Keratinocyte (primary cell): Measurements from ENCODE around the gene EIF5B.

ENCODE experiments used
- CTCF ChIP-seq, 3 experiments: IDR thresholded peaks in 1 of 3; conservative IDR thresholded peaks in 1 of 3; optimal IDR thresholded peaks in 1 of 3; 2 replicates in 2 of 3; 3 replicates in 1 of 3; pipeline versions ENCODE3 to v1.5.1; 2011; ENCODE audit warnings: low read length in 3 of 3, mild to moderate bottlenecking in 3 of 3, moderate library complexity in 2 of 3, control low read depth in 1 of 3, inconsistent platforms in 1 of 3; ENCODE audit not compliant: insufficient read depth in 2 of 3; ENCODE audit errors: extremely low read depth in 1 of 3
- EZH2 ChIP-seq: IDR thresholded peaks from one replicate; pipeline ENCODE4 v1.6.1; 2012; ENCODE audit warnings: inconsistent platforms, mild to moderate bottlenecking, low read length, moderate library complexity

GRCh38 chr2:99297994-99298393 is 39.2 kb upstream of the EIF5B start:
- no peak for TF ChIP-seq CTCF (optimal IDR thresholded peaks at IDR 0.05 in 1 of 3, IDR thresholded peaks at IDR 0.05 in 1 of 3, conservative IDR thresholded peaks at IDR 0.05 in 1 of 3; ENCODE audit: extremely low read depth in 1 of 3, insufficient read depth in 2 of 3, low read length in 3 of 3)
- TF ChIP-seq EZH2 = no peak
